GM19239 (cell line): ENCODE data around the gene MYZAP.

Source experiments
- DNase-seq: peaks from one replicate; pipeline ENCODE4 v3.0.0; 2011; ENCODE audit warnings: low spot score; ENCODE audit not compliant: insufficient read length
- FAIRE-seq: peaks from 2 replicates; lab custom pipeline; 2011; peaks lifted over from hg19 to GRCh38; lab: Jason Lieb, UNC

MYZAP gene

DNA sequence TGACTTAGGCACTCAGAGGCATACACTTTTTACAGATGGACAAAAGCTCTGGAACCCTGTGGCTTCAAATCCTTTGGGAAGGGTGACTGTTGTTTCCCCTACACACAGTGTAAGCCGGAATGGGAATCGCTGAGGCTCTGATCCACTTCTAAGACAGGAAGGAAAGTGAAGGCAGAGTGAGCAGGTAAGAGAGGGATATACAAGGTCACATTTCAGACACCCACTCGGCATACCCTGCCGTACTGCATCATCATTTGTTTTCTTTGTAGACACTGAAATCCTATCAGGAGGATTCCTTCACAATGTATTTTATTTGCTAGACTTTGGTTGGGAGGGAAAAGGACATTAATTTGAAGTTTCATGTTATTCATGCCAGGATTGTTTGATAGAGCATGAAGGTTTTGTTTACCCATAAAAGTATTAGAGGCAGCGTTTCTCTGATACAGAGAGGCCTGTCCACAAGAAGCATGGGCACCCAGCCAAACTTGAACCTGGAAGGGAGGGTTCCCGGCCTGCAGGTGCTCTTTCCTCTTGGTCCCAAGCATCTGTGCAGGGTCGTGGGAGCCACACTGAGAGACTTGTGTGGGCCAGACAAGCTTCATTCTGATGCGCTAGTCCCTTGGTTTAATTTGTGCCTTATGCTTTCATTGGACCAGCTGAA, 92.9 kb downstream of the MYZAP start:
- no peak for FAIRE-seq
- DNase-seq, result no peak

DNA sequence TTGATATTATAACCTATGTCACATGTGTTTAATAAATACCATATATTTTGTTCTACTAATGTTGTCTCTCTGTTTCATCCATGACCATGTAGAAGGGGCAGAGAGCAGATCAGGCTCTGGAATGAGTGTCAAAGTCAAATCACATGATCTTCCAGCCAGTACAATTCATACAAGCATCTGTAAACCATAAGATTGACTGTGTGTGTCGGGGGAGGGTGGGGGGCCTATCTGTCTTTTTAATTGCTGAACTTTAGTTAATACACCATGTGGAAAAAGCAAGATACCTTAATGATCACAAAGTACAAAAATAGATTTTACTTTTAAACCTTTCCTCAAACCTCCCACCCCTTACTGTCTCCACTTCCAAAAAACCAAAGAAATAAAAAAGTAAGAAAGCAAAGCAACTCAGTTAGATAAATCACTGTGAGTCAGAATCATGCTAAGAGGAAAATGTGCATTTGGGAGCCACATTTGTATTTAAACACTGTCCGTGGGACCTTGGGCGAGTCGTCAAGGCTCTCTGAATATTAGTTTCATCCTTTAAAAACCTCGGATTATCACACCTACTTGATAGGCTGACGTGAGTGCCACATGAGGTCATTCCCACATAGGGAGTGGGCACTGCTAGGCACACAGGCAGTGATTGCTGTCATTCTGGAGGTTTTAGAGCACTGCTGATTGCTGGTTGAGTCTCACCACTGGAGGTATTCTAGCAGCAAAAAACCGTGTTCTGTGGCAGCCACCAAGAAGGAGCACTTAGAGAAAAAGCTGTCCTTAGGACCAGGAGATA, 93.8 kb downstream of the MYZAP start:
- DNase-seq, result no peak
- no peak for FAIRE-seq

DNA sequence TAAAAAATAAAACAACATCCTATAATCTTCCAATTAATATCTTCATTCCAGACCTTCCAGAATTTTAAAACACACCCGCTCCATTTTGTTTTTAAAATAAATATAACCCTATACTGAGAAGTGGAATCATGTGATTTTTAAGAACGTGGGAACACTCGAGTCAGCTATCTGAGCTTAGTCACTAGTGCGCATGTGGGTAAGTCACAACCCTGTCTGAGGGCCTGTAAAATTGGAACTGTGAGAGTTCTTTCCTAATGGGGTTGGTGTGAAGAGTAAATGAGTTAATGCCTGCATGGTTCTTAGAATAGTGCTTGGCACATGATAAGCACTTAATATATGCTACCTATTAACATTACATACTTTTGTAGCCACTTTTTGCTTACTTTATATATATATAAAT, 95.0 kb downstream of the MYZAP start:
- DNase-seq (no peak), FAIRE-seq (no peak)

DNA sequence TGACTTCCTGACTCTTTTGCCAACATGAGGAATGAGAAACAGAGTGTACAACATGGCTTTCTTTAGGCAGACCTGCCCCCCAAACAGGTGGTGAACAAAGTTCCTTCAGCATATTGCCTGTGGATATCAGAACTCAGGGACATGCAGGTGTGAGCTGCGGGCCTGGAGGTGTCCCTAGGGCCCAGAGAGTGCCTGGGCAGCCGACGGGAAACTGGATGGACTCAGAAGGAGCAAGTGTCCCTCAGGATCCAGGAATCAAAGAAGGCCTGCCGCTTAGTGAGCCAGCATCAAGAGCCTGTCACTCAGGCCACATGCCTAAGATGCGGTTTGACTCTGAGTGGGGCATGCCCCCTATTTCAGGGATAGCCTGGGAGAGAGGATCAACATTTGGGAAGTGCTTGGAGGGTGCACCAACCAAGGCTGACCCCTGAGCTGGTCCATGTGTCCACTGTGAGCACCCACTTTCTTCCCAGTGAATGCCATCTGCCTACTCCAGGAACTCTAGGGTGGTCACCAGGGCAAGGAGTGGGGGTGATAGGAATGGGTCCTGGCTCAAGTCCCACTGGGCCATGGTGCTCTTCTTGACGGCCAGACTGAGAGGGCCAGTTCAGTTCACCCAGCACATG, 98.8 kb downstream of the MYZAP start:
- DNase-seq (no peak), FAIRE-seq (no peak)

DNA sequence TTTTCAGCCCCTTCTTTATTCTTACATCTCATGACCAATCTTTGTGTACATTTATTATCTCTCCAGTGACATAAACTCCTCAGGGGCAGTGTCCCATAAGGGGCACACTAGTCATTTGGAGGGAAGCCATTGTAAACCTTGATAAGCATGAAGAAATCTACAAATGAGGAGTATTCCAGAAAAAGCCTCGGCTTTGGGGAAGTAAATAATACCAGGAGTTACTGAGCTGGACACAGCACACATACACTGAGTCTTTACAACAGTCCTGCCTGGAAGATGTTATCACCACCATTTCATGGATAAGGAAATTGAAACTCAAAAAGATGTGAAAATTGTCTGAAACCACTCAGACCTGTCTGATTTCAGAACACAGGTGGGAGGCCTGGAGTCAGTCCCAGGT, 99.4 kb downstream of the MYZAP start:
- DNase-seq (no peak), FAIRE-seq (no peak)

DNA sequence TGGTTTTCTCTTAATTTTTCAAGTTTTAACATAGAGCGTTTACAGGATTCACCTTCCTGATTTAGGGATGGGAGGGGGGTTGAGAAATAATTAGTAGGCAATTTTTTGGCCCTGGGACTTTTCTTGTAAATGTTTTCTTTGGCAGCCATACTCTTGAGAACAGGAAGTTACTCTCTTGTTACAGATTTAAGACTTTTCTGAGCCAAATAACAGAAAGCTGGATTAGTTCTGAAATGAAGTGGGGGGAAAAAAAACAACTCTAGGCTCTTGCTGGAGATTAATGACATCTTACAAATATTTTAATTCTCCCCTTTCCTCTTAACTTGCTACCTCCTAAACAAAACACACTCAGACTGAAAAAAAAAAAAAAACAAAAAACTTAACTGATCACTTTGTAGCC, 101.0 kb downstream of the MYZAP start:
- DNase-seq, result no peak

DNA sequence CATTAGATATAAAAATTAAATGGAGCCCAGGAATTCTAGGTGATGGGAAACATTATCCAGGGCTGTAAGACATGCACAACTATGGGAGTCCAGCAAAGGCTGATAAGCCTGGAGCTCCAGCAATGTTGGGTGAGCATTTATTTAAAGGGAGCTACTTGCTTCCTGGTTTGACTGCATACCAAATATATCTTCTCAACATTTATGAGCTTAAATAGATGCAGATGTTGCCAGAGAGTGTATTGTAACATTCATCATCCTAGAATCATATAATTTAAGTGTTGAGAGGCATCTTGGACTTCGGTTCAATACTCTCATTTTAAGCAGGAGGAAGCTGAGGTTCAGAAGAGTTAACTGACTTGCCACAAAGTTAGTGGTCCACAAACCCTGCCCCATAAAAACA, 102.6 kb downstream of the MYZAP start:
- no peak for FAIRE-seq

More for the DNA sequence above, 101.0 kb downstream of the MYZAP start:
- FAIRE-seq, result no peak

DNA sequence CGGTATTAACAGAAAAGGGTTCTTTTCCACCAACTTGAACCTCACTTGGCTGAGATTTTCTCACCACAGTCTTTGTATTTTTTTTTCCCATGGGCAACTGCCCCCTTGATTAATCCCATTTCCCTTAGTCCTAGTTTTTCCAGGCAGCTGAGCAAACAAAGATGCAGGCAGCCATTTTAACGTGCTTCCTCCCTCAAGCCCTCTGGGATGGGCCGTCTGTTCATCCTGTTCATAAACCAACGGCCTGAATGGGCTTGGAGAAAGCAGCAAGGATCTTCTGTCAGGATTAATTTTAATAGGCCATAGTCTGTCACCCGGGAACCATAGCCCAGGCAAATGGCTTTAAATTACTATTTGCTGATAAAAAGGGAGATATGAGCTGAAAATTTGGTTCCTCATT, 104.4 kb downstream of the MYZAP start:
- no peak for DNase-seq
- no peak for FAIRE-seq

More for the DNA sequence above, 102.6 kb downstream of the MYZAP start:
- no peak for DNase-seq

DNA sequence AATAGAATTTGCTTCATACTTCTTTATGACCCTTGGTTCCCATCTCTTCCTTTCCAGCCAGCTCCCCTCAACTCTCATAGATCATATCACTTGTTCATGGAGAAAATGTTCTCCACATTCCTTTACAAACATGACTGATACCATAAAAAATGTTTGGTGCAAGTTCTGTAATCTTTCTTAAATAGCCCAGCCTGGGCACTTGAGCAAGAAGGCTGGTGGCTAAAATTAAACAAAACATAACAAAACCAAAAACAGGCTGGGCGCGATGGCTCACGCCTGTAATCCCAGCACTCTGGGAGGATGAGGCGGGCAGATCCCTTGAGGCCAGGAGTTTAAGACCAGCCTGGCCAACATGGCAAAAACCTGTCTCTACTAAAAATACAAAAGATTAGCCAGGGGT, 105.9 kb downstream of the MYZAP start:
- DNase-seq (no peak), FAIRE-seq (no peak)

DNA sequence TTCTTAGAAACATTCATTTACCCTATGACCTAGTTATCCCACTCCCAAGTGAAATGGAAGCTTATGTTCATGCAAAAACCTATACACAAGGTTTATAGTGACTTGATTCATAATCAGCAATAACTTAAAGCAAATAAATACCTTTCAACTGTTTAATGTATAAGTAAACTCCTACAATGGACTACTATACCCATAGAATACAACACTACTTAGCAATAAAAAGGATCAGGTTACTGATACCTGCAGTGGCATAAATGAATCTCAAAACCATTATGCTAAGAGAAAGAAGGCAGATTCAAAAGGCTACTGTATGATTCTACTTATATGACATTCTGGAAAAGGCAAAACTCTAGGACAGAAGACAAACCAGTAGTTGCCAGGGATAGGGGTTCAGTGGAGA, 106.5 kb downstream of the MYZAP start:
- no peak for FAIRE-seq
- no peak for DNase-seq

DNA sequence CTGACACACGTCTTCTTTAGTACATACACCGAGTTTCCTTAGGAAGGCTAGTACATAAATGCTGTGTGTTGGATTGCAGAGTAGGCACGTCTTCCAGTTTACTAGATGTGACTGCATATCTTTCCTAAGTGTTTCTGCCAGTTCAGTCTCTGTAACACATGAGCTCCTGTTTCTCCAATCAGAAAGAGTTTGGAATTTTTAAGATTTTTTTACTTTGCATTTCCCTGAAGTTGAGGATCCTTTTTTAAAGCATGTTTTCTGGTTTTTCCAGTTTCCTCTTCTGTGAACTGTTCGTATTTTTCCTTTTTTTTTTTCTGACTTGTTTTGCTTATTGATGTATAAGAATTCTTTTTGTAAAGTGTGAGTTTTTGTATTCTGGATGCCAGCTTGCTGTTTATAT, 107.3 kb downstream of the MYZAP start:
- no peak for DNase-seq
- no peak for FAIRE-seq

DNA sequence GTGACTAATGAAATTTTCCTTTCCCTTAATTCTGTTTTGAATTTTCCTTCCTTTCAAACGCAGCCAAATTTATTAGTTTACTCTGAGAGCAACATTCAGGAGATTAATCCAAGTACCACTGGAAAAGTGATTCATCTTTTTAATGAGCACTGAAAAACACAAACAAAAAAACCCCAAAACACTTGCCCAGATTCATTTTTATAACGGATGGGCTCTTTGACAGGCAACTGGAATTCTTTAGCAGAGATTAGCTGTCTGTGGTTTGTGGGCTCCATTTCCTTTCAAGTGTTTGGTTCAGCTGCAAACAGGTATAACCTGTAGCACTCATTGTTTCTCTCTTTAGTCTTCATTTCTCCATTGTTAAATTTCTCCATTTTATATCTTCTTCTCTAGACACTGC, 111.7 kb downstream of the MYZAP start:
- DNase-seq (no peak), FAIRE-seq (no peak)

DNA sequence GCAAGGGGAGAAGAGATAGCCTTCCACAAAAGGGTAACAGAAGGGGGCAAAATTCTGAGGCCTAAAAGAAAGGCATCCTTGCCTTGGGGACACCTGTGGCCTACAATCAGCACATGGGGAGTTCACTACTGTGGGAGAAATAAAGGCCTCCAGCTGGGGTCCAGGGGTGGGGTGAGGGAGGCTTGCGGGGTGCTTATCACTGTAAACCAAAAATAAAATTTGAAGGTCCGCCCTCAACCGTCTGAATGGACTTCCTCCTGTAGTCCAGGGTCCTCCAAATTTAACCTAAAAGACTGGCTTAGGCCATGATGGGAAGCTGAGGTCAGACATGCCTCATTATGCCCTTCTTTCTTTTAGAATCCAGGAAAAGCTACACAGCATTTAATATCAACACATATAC, 112.7 kb downstream of the MYZAP start:
- DNase-seq (no peak), FAIRE-seq (no peak)

DNA sequence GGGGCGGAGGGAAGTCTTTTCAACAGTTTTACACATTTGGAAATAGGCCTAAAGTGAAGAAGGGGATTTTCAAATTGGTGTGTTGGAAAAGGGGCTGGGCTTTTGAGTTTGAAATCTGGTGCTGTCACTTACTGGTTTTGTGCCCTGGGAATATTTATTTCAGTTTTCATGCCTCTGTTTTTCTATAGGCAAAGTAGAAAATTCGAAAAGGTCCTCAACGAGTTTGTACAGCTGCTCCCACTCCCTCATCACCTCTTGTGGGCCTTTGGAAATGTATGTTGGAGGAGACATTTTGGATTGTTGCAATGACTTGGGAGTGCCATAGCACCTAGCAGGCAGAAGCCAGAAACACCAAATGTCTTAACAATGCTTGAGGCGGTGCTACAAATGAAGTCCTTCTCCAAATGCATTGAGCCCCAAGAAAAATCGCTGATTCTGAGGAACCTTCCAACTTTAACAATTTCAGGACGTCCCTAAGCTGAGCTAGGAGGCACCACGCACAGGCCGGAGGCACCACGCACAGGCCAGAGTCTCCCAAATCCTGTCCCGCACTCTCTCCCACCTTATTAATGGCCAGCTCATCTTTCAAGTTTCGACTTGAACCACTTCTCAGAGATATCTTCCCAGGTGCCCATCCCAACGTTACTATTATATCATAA, 114.2 kb downstream of the MYZAP start:
- DNase-seq (no peak), FAIRE-seq (no peak)

DNA sequence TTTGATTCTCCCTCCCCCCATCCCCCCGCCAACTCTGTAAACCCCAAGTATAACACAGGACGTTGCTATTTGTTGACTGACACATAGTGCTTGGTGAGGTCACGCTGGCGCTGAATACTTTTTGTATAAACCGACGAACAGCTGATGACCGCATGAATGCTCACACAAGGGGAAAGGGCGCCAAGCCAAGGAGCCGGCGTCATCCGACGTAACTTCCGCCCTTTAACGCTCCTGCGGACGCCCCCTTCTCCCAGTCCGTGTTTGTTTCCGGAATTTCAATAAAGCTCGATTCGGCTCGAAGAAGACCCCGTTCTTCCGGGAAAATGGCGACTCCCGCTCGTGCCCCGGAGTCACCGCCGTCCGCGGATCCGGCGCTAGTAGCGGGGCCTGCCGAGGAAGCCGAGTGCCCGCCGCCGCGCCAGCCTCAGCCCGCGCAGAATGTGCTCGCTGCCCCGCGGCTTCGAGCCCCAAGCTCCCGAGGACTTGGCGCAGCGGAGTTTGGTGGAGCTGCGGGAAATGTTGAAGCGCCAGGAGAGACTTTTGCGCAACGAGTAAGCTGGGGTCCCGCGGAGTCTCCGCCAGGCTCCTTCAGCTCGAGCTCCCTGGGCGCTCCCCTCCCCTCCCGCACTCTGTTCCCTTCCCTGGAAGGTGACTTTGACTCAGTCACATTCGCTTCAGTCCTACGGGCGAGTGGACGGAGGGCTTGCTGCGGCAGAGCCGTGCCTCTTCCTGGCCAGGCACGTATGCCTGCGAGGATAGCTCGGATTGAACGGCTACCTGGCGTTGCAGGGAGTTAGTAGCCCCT, 114.9 kb downstream of the MYZAP start, which contains the start of gene POLR2M:
POLR2M (plus strand) TSS at position 310 of the 805 bp plus-strand sequence; CDS start at position 439, 129 bp downstream.
- DNase-seq, result peak; percentile 69
- peak; percentile 80 for FAIRE-seq

DNA sequence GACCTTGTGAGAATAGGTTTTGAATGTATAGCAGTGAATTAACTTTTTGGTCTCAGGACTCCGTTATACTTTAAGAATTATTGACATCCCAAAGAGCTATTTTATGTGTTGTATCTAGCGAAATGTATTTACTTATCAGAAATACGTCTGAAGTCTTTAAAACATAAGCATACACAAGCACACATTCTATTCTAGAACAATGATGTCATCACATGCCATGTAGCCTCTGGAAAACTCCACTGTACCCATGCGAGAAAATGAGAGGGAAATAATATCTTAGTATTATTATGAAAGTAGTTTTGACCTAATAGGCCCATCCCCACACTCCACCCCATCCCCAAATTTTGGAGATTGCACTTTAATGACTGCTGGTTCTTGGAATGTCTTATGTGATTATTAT, 116.3 kb downstream of the MYZAP start:
- FAIRE-seq, result no peak

DNA sequence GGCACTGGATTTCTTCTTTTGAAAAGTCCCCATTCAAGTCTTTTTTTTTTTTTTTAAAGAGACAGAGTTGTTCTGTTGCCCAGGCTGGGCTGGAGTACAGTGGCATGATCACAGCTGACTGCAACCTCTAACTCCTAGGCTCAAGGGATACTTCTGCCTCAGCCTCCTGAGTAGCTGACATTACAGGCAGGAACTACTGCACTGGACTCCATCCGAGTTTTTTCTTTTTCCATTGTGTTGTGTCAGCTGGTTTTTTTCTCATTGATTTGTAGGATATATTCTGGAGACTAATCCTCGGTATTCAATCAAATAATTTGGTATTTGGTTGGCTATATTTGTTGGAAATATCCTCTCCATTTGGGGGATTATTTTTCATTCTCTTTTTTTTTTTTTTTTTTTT, 126.6 kb downstream of the MYZAP start:
- FAIRE-seq, result no peak

More for the DNA sequence above, 116.3 kb downstream of the MYZAP start:
- DNase-seq, result no peak

DNA sequence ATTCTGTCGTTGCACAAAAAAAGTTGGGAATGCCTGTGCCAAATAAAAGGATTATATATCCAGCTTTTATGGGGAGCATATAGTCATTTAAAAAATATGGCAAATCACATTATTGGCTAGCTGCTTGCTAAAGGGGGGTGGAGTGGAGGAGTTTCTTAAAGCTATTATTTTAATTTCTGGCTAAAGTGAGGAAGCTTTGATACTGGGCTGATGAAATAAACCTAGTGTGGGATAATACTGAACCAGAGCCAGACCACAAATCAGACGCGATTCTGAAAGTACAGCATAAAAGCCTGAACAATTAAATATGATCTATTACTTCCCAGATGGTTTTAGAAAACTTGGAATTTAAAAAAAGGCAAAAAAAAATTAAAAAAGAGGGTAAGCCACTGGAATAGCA, 129.2 kb downstream of the MYZAP start:
- DNase-seq, result no peak
- FAIRE-seq, result no peak

More for the DNA sequence above, 126.6 kb downstream of the MYZAP start:
- no peak for DNase-seq

DNA sequence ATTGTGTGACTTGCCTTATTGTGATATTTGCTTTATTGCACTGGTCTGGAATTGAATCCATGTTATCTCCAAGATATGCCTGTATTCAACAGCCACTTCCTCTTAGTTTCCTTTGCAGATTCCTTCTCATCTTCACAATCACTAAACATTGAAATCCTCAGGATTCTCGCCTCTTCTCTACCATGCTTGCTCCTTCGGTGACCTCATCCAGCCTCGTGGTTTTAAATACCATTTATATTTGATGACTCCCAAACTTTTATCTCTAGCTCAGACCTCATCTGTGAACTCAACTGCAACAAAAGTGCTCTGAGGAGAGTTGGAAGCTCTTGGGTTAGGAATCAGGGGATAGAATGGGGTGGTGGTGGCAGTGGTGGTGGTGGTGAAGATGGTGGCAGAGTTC, 134.7 kb downstream of the MYZAP start:
- FAIRE-seq (no peak), DNase-seq (no peak)

DNA sequence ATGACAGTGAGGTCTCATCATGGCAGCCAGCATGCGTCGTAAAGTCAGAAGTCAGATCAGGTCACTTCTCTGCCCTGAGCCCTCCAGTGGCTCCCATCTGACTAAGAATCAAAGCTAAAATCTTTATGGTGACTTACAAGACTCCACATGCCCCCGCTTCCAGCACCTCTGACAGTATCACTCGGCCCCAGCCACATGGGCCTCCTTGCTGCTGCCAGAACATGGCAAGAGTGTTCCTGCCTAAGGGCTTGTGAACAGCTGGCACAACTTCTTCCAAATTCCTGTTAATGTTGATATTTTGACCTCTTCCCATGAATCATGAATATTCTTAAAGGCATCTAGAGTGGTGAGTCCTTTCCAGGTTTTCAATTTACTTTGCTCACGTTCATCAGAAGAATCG, 135.3 kb downstream of the MYZAP start:
- FAIRE-seq (no peak), DNase-seq (no peak)
